ENCODE measurements around the gene IGHMBP2.

- TF ChIP-seq, protein P1, sequence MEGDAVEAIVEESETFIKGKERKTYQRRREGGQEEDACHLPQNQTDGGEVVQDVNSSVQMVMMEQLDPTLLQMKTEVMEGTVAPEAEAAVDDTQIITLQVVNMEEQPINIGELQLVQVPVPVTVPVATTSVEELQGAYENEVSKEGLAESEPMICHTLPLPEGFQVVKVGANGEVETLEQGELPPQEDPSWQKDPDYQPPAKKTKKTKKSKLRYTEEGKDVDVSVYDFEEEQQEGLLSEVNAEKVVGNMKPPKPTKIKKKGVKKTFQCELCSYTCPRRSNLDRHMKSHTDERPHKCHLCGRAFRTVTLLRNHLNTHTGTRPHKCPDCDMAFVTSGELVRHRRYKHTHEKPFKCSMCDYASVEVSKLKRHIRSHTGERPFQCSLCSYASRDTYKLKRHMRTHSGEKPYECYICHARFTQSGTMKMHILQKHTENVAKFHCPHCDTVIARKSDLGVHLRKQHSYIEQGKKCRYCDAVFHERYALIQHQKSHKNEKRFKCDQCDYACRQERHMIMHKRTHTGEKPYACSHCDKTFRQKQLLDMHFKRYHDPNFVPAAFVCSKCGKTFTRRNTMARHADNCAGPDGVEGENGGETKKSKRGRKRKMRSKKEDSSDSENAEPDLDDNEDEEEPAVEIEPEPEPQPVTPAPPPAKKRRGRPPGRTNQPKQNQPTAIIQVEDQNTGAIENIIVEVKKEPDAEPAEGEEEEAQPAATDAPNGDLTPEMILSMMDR (IDR thresholded peaks at IDR 0.05), result no peak
- TF ChIP-seq POLR2A (IDR thresholded peaks at IDR 0.05), result no peak
Measured at GRCh38 chr11:68942751-68943271, 39.1 kb downstream of the IGHMBP2 start.
